Lung (tissue), 12 donors: ENCODE data around the gene COA7. TPM values are rescaled to one million over a fixed set of nuclear protein-coding genes. Genes with fewer than 3 reads are reported as not detected.

Source experiments
- ATAC-seq: fragments of 200-7000 bp; cut with Tn5 transposase; one replicate; pipeline ENCODE4 v1.9.1; 2020; ENCODE audit warnings: moderate number of reproducible peaks; ENCODE audit not compliant: insufficient read depth, low FRiP score
- DNase-seq, 3 donors: peaks; one replicate each; pipeline ENCODE4 v3.0.0-alpha.2; 2013 to 2017
- H3K27ac ChIP-seq, 2 donors: one replicate each; pipeline ENCODE4 v1.5.1; 2013; ENCODE audit warnings: mild to moderate bottlenecking in 2 of 2, moderate library complexity in 2 of 2, control low read depth in 1 of 2, inconsistent platforms in 1 of 2, low read depth in 1 of 2, low read length in 1 of 2
- H3K27me3 ChIP-seq, 3 donors: one replicate each; pipeline ENCODE4 v1.5.1; 2013; ENCODE audit warnings: low read length in 2 of 3; ENCODE audit not compliant: control insufficient read depth in 3 of 3, insufficient read depth in 3 of 3
- H3K36me3 ChIP-seq, 4 donors: one replicate each; pipeline ENCODE4 v1.5.1; 2013; ENCODE audit warnings: low read length in 4 of 4, mild to moderate bottlenecking in 1 of 4, moderate library complexity in 1 of 4; ENCODE audit not compliant: control insufficient read depth in 4 of 4, insufficient read depth in 4 of 4
- H3K4me1 ChIP-seq, 5 donors: one replicate each; pipeline ENCODE4 v1.5.1; 2013; ENCODE audit warnings: low read length in 5 of 5, mild to moderate bottlenecking in 2 of 5, moderate library complexity in 1 of 5; ENCODE audit not compliant: control insufficient read depth in 5 of 5, insufficient read depth in 5 of 5
- H3K4me3 ChIP-seq: one replicate; pipeline ENCODE4 v1.5.1; 2013; ENCODE audit warnings: mild to moderate bottlenecking, control low read depth, moderate library complexity
- H3K9ac ChIP-seq, 2 donors: one replicate each; pipeline ENCODE4 v1.5.1; 2013; ENCODE audit warnings: low read length in 2 of 2, control low read depth in 1 of 2; ENCODE audit not compliant: insufficient read depth in 1 of 2
- H3K9me3 ChIP-seq, 4 donors: one replicate each; pipeline ENCODE4 v1.5.1; 2013; ENCODE audit warnings: low read length in 3 of 4, mild to moderate bottlenecking in 1 of 4, moderate library complexity in 1 of 4; ENCODE audit not compliant: control insufficient read depth in 4 of 4, insufficient read depth in 3 of 4
- CTCF ChIP-seq: IDR thresholded peaks from 2 replicates; pipeline ENCODE4 v1.5.1; 2012; ENCODE audit warnings: mild to moderate bottlenecking; ENCODE audit errors: control extremely low read depth, extremely low read depth
- WGBS, 2 donors: extraction: QIAGEN DNeasy Blood & Tissue Kit; methylation state at CpG; one replicate each; pipeline ENCODE4 v1.1.7; 2013; 5-methylcytosine and 5-hydroxymethylcytosine counted together
- polyA plus RNA-seq, 2 donors: library from polyadenylated mRNA; stranded (reverse); fragments of 200-250 nt; gene quantifications; one replicate each; pipeline ENCODE4 v1.2.1, GENCODE V29; 2013
- total RNA-seq, 2 donors: library from RNA; depleted of rRNA in 1 of 2; stranded (reverse); fragments of >200 nt in 1 of 2; gene quantifications; one replicate each; pipeline ENCODE4 v1.2.1, GENCODE V29; 2014 to 2021
- donor health status: control.
- donor health status: control.
- donor health status: Bipolar disorder and iron deficiency.
- donor health status: healthy.
- donor health status: DM: yes; HTN: yes; CAD: no.

Gene COA7
- total and polyA plus RNA-seq, 4 donors, result 4.8 to 20.4 (median 8.5) TPM

- no peaks in the 10 kb centered on the region for H3K9me3 ChIP-seq
- H3K4me1 ChIP-seq, result peaks cover 0 to 6% (median 0%) of the 10 kb centered on the region in 5 donors
- no peak overlapping the region for H3K4me3 ChIP-seq
- no peak overlapping the region for H3K27ac ChIP-seq
- H3K36me3 ChIP-seq, result no peaks in the 10 kb centered on the region
- H3K27me3 ChIP-seq, result no peaks in the 10 kb centered on the region
- no peak for TF ChIP-seq CTCF
- H3K9ac ChIP-seq, result no peak overlapping the region
- ATAC-seq (no peak), DNase-seq (no peak)
- WGBS, 2 donors, result 96% methylated on average over 5 of the region's 5 CpGs
These were observed 18.6 kb downstream of the COA7 start for GRCh38 chr1:52679498-52679897.

GRCh38 chr1:52679048-52679447, 19.1 kb downstream of the COA7 start:
- Histone ChIP-seq H3K9me3 (no peaks in the 10 kb centered on the region), H3K27ac (no peak overlapping the region), H3K27me3 (no peaks in the 10 kb centered on the region), H3K9ac (no peak overlapping the region), H3K4me3 (no peak overlapping the region), H3K36me3 (no peaks in the 10 kb centered on the region), H3K4me1 (peaks cover 0 to 6% (median 0%) of the 10 kb centered on the region in 5 donors)
- WGBS, 2 donors, result 89 to 90% methylated on average over 1 of the region's 1 CpG
- TF ChIP-seq CTCF, result no peak
- ATAC-seq (no peak), DNase-seq (no peak)

GRCh38 chr1:52677076-52677806, 20.9 kb downstream of the COA7 start:
- peak; percentile 36 to 82 (median 46) for DNase-seq
- H3K27me3 ChIP-seq, result no peaks in the 10 kb centered on the region
- H3K9ac ChIP-seq, result no peak overlapping the region
- H3K4me3 ChIP-seq, result no peak overlapping the region
- no peak overlapping the region for H3K27ac ChIP-seq
- ATAC-seq, result peak; percentile 19
- H3K9me3 ChIP-seq, result no peaks in the 10 kb centered on the region
- WGBS, 2 donors, result 55 to 58% methylated on average over 6 of the region's 6 CpGs
- no peaks in the 10 kb centered on the region for H3K36me3 ChIP-seq
- no peak for TF ChIP-seq CTCF
- peaks cover 0 to 6% (median 0%) of the 10 kb centered on the region in 5 donors for H3K4me1 ChIP-seq
